Rectal smooth muscle tissue (tissue), 1 donor: ENCODE measurements around the gene TDRD10.

ENCODE experiments used
- H3K27ac ChIP-seq: one replicate; pipeline ENCODE4 v1.7.0; 2013; ENCODE audit warnings: low read depth, low read length, inconsistent platforms
- H3K27me3 ChIP-seq: one replicate; pipeline ENCODE4 v1.7.0; 2013; ENCODE audit warnings: low read length; ENCODE audit not compliant: control insufficient read depth, insufficient read depth
- H3K36me3 ChIP-seq: one replicate; pipeline ENCODE4 v1.7.0; 2013; ENCODE audit warnings: low read length; ENCODE audit not compliant: control insufficient read depth, insufficient read depth
- H3K4me1 ChIP-seq: one replicate; pipeline ENCODE4 v1.7.0; 2013; ENCODE audit warnings: low read length; ENCODE audit not compliant: control insufficient read depth, insufficient read depth
- H3K4me3 ChIP-seq: one replicate; pipeline ENCODE4 v1.7.0; 2013; ENCODE audit warnings: low read length
- H3K9ac ChIP-seq: one replicate; pipeline ENCODE4 v1.7.0; 2013; ENCODE audit warnings: low read length

Gene TDRD10

DNA sequence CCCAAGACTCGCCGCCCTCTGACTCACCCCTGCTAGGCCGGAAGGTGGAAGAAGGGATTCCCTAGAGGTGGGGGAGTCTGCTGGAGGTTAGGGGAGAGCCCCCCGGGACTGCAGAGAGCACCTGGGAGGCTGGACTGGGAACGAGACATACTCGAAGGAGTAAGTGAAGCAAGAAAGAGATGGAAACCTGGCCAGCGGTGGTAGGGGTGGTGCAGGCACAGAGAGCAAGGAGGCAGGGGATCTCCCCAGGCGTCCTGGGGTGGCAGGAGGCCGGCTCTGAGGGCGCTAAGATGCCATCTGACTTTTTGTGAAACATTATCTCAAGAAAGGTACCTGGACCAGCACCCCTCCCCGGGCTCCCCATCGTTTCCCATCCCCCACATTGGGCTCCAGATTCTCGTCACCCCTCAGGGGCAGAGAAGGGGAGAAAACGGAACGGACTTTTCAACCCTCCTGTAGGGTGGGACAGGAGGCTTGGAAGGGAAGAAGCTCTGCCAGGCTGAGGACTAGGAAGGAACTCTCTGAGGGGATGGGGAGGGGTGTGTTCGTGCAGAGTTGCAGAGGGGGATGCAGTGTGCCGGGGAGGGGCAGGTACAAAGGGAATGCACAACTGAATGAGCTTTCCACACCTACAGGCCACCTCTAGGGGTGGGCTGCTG, 66.3 kb downstream of the TDRD10 start:
- Histone ChIP-seq H3K27me3 (peaks cover 9% of the 10 kb centered on the region), H3K4me3 (peak overlapping the region; percentile 13), H3K4me1 (no peaks in the 10 kb centered on the region), H3K9ac (no peak overlapping the region), H3K36me3 (no peaks in the 10 kb centered on the region), H3K27ac (no peak overlapping the region)

DNA sequence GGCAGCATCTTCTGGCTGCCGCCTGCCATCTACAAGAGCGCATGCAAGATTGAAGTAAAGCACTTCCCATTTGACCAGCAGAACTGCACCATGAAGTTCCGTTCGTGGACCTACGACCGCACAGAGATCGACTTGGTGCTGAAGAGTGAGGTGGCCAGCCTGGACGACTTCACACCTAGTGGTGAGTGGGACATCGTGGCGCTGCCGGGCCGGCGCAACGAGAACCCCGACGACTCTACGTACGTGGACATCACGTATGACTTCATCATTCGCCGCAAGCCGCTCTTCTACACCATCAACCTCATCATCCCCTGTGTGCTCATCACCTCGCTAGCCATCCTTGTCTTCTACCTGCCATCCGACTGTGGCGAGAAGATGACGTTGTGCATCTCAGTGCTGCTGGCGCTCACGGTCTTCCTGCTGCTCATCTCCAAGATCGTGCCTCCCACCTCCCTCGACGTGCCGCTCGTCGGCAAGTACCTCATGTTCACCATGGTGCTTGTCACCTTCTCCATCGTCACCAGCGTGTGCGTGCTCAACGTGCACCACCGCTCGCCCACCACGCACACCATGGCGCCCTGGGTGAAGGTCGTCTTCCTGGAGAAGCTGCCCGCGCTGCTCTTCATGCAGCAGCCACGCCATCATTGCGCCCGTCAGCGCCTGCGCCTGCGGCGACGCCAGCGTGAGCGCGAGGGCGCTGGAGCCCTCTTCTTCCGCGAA, 69.4 kb downstream of the TDRD10 start:
- no peak overlapping the region for H3K4me3 ChIP-seq
- H3K4me1 ChIP-seq = no peaks in the 10 kb centered on the region
- H3K36me3 ChIP-seq = no peaks in the 10 kb centered on the region
- H3K9ac ChIP-seq = no peak overlapping the region
- H3K27me3 ChIP-seq = peaks cover 9% of the 10 kb centered on the region
- no peak overlapping the region for H3K27ac ChIP-seq

DNA sequence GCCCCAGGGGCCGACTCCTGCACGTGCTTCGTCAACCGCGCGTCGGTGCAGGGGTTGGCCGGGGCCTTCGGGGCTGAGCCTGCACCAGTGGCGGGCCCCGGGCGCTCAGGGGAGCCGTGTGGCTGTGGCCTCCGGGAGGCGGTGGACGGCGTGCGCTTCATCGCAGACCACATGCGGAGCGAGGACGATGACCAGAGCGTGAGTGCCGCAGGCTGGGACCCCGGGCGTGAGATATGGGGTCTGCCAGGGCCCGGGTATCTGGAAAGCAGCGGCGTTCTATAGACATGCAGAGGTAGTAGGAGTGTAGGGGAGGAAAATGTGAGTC, 69.9 kb downstream of the TDRD10 start:
- Histone ChIP-seq H3K27me3 (peaks cover 9% of the 10 kb centered on the region), H3K27ac (no peak overlapping the region), H3K4me1 (no peaks in the 10 kb centered on the region), H3K4me3 (no peak overlapping the region), H3K9ac (no peak overlapping the region), H3K36me3 (no peaks in the 10 kb centered on the region)

DNA sequence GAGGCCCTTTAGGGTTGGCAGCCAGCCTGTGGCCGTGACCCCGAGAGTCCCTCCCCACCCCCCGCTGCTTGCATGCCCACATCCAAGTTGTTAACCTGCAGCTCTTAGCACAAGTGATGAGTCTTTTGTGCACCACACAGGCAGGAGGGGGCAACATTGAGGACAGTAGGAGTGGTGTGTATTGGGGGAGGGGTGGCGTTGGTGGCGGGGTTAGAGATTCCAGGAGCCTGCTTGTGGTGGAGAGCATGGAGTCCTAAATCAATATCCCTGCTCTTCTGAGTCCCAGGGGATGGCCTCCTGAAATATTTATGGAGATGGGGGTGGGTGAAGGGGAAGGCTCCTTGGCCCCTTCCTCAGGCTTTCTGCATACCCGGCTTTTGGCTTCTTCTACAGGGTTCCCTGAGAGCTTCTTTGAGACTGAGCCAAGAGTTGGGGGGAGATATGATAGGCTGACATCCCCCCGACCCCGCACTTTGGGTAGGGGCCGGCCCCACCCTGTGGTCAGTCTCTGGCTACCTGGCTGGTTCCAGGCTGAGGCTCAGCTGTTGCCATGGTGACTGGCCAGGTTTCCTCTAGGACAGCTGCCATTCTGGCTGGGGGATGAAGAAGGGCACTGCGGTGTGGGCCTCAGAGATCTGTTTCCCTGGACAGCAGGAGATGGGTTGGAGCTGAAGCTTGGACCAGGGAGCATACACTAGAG, 70.6 kb downstream of the TDRD10 start:
- no peak overlapping the region for H3K4me3 ChIP-seq
- no peaks in the 10 kb centered on the region for H3K36me3 ChIP-seq
- H3K4me1 ChIP-seq = no peaks in the 10 kb centered on the region
- no peak overlapping the region for H3K27ac ChIP-seq
- H3K27me3 ChIP-seq = peaks cover 5% of the 10 kb centered on the region
- H3K9ac ChIP-seq = no peak overlapping the region

DNA sequence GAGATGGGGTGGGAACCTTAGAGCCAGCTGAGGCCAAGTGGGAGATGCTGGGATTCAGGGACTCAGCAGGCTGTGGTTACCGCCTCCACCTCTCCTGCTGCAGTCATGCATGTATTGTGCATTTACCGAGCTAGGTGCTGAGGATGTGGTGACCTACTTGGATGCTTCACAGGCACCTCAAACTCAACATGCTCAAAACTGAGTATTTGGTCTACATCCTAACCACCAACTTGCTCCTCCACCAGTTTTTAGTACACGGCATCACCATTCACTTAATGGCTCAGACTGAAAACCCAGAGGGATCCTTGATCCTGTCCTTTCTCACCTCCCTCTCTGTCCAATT, 71.1 kb downstream of the TDRD10 start:
- H3K4me3 ChIP-seq = no peak overlapping the region
- no peak overlapping the region for H3K27ac ChIP-seq
- H3K4me1 ChIP-seq = no peaks in the 10 kb centered on the region
- peaks cover 3% of the 10 kb centered on the region for H3K27me3 ChIP-seq
- H3K9ac ChIP-seq = no peak overlapping the region
- H3K36me3 ChIP-seq = no peaks in the 10 kb centered on the region

DNA sequence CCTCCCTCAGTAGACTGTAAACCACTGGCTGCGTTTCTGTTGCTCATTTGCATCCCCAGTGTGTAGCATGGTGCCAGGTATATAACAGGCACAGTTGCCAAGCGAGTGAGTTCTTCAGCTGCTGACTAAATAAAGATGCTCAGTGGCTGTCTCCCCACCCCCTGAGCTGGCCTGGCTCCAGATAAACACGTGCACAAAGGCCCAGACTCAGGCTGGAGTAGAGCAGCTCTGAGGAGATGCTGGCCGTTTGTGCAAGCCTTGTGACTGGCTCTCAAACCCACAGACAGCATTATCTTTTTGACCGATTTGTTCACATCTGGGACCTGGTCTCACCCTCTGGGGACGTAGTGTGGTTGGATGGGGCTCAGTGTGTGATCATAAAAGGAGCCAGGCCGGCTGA, 72.7 kb downstream of the TDRD10 start:
- no peaks in the 10 kb centered on the region for H3K4me1 ChIP-seq
- no peaks in the 10 kb centered on the region for H3K27me3 ChIP-seq
- no peak overlapping the region for H3K27ac ChIP-seq
- H3K4me3 ChIP-seq = no peak overlapping the region
- peaks cover 6% of the 10 kb centered on the region for H3K36me3 ChIP-seq
- H3K9ac ChIP-seq = no peak overlapping the region

DNA sequence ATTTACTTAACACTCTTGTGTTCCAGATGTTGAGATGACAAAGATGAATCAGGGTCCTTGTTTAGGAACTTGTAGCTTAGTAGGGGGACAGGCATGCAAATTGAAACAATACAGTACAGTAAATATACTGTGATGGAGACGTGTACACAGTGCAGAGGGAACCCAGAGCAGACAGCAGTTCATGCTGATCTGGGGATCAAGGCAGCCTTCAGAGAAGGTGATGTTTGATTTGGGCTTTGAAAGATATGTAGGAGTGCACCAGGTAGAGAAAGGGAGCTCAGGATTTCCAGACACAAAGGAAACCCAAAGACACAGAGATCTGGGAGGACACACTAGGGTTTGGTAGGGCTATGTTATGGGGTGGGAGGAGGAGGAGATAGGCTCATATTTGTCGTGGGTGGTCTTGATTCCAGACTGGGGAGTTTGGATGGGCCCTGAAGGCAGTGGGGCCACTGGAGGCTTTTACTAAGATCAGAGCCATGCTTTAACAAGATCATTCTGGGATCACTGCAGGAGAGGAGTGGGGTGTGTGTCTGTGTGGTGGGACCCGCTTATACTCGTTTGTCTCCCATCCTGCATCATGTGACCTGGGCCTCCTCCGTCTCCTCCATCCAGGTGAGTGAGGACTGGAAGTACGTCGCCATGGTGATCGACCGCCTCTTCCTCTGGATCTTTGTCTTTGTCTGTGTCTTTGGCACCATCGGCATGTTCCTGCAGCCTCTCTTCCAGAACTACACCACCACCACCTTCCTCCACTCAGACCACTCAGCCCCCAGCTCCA, 73.3 kb downstream of the TDRD10 start:
- Histone ChIP-seq H3K9ac (no peak overlapping the region), H3K27me3 (no peaks in the 10 kb centered on the region), H3K36me3 (peaks cover 6% of the 10 kb centered on the region), H3K27ac (no peak overlapping the region), H3K4me3 (no peak overlapping the region), H3K4me1 (no peaks in the 10 kb centered on the region)

DNA sequence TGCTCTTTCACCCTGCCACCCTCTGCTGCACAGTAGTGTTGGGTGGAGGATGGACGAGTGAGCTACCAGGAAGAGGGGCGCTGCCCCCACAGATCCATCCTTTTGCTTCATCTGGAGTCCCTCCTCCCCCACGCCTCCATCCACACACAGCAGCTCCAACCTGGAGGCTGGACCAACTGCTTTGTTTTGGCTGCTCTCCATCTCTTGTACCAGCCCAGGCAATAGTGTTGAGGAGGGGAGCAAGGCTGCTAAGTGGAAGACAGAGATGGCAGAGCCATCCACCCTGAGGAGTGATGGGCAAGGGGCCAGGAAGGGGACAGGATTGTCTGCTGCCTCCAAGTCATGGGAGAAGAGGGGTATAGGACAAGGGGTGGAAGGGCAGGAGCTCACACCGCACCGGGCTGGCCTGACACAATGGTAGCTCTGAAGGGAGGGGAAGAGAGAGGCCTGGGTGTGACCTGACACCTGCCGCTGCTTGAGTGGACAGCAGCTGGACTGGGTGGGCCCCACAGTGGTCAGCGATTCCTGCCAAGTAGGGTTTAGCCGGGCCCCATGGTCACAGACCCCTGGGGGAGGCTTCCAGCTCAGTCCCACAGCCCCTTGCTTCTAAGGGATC, 74.0 kb downstream of the TDRD10 start:
- H3K4me3 ChIP-seq = no peak overlapping the region
- no peak overlapping the region for H3K27ac ChIP-seq
- H3K36me3 ChIP-seq = peaks cover 10% of the 10 kb centered on the region
- no peaks in the 10 kb centered on the region for H3K27me3 ChIP-seq
- no peaks in the 10 kb centered on the region for H3K4me1 ChIP-seq
- H3K9ac ChIP-seq = no peak overlapping the region

DNA sequence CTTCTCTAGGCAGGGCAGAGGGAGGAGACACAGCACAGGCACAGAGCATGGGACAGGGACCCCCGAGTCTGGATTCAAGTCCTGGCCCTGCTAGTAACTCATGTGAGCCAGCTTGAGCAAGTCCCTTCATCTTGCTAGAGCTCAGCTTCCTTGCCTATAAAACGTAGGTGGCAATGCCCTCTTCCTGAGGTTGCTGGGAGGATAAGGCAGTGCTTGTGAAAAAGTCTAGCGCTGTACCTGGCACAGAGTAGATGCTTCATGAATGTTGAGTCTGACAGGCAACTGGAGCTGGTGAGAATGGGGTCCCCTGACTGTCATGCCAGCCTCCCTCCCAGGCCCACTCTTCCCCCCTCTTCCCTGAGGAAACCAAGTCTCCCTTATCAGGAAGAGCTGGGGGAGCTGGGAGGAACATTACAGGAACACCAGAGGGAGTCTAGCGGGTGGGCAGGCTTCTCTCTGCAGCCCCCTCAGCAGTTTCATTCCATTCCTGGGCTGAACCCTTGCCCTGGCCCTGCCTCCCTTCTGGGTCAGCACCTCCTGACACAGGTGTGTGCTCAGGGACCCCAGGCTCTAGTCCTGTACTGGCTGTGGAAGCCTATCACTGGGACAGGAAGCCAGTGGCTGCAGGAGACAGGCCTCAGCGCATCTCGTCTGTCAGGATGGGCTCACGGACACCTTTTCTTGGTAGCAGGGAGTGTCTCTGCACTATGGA, 75.5 kb downstream of the TDRD10 start:
- Histone ChIP-seq H3K36me3 (peaks cover 20% of the 10 kb centered on the region), H3K27me3 (no peaks in the 10 kb centered on the region), H3K4me1 (no peaks in the 10 kb centered on the region), H3K4me3 (no peak overlapping the region), H3K27ac (no peak overlapping the region), H3K9ac (no peak overlapping the region)

DNA sequence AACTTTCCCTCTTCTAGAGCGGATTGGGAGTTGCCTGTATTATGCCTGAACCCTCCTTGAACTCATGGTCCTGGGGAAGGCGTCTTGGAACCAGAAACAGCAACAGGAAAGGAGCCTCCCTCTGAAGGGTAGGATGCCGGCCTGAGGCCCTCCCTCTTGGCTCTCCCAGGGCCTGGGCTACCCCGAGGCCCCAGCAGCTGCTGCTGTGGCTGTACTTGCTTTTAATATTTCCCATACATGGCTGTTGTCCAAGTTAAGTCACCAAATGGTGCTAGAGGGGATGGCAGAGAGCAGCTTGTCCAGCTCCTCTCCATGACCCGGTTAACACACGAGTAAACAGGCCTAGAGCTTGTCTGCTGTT, 76.0 kb downstream of the TDRD10 start:
- Histone ChIP-seq H3K27ac (no peak overlapping the region), H3K9ac (no peak overlapping the region), H3K4me3 (no peak overlapping the region), H3K4me1 (peaks cover under 1% of the 10 kb centered on the region), H3K27me3 (no peaks in the 10 kb centered on the region), H3K36me3 (peaks cover 22% of the 10 kb centered on the region)

DNA sequence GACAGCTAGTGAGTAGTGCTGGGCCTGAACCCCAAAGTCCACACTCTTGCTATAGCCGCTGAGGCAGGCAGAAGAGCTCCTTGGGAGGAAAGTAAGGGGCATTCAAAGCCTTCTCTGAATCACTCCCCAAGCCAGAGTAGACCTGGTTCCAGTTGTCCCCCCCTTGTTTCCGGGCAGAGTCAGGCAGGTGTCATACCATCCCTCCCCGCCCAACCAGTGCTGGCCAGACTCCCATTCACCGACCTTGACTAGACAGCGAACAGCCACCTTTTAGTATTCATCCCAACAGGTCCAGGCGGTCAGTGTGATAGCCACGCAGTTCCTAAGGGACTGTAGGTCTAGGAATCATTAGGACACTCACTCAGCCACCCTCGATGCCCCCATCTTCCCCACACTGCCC, 77.4 kb downstream of the TDRD10 start:
- no peak overlapping the region for H3K27ac ChIP-seq

DNA sequence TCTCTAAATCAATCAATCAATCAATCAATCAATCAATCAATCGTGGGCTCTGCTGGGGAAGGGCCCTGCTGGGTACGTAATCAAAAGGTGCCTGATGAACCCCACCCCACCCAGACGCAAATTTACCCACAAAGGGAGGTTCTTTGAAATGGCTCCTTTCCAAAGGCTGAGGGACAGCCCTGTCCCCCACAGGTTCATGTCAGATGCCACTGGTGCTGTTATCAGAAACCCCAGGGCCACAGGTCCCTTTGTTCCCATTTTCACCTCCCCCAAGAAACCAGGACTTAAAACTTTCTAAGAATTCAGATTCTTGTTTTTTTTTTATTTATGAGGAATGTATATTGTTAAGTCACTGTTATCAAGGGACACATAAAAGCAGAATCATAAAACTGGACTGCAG, 79.7 kb downstream of the TDRD10 start:
- peaks cover 59% of the 10 kb centered on the region for H3K36me3 ChIP-seq

More for the DNA sequence above, 77.4 kb downstream of the TDRD10 start:
- Histone ChIP-seq H3K4me1 (peaks cover 10% of the 10 kb centered on the region), H3K4me3 (no peak overlapping the region), H3K27me3 (no peaks in the 10 kb centered on the region), H3K36me3 (peaks cover 35% of the 10 kb centered on the region), H3K9ac (no peak overlapping the region)

More for the DNA sequence above, 79.7 kb downstream of the TDRD10 start:
- Histone ChIP-seq H3K4me1 (peaks cover 10% of the 10 kb centered on the region), H3K4me3 (no peak overlapping the region), H3K27me3 (no peaks in the 10 kb centered on the region), H3K9ac (no peak overlapping the region), H3K27ac (no peak overlapping the region)
